Measurements from ENCODE around the gene TGM5. TPM values are rescaled to one million over a fixed set of nuclear protein-coding genes. Genes with fewer than 3 reads are reported as not detected.

TGM5 gene
- total RNA-seq, 1 donor from 2014 or later, result 0.32 TPM

- Histone ChIP-seq H3K27ac (no peak overlapping the region), H3K27me3 (ENCODE audit: low read depth) (no peaks in the 10 kb centered on the region), H3K4me3 (no peak overlapping the region), H3K36me3 (no peaks in the 10 kb centered on the region), H3K9me3 (no peaks in the 10 kb centered on the region), H3K4me1 (no peaks in the 10 kb centered on the region)
- ATAC-seq (no peak), DNase-seq (no peak)
- no peak for TF ChIP-seq CTCF (IDR thresholded peaks at IDR 0.05)
- intact Hi-C loops (cut with DNase I), result no loop called here
Measured at GRCh38 chr15:43237842-43238470, 28.8 kb downstream of the TGM5 start.

- Histone ChIP-seq H3K27me3 (ENCODE audit: low read depth) (no peaks in the 10 kb centered on the region), H3K27ac (no peak overlapping the region), H3K36me3 (no peaks in the 10 kb centered on the region), H3K9me3 (no peaks in the 10 kb centered on the region), H3K4me1 (no peaks in the 10 kb centered on the region), H3K4me3 (no peak overlapping the region)
- ATAC-seq (no peak), DNase-seq (no peak)
- no peak for TF ChIP-seq CTCF (IDR thresholded peaks at IDR 0.05)
- intact Hi-C loops (cut with DNase I), result no loop called here
Measured at GRCh38 chr15:43235536-43235935, 31.2 kb downstream of the TGM5 start.

GRCh38 chr15:43232289-43232874, 34.3 kb downstream of the TGM5 start:
- Histone ChIP-seq H3K36me3 (no peaks in the 10 kb centered on the region), H3K4me3 (no peak overlapping the region), H3K9me3 (no peaks in the 10 kb centered on the region), H3K27ac (no peak overlapping the region), H3K4me1 (no peaks in the 10 kb centered on the region), H3K27me3 (ENCODE audit: low read depth) (no peaks in the 10 kb centered on the region)
- intact Hi-C loops (cut with DNase I), result no loop called here
- no peak for TF ChIP-seq CTCF (IDR thresholded peaks at IDR 0.05)
- ATAC-seq (no peak), DNase-seq (no peak)

GRCh38 chr15:43230640-43231115, 36.0 kb downstream of the TGM5 start:
- no peaks in the 10 kb centered on the region for H3K9me3 ChIP-seq
- no peaks in the 10 kb centered on the region for H3K27me3 ChIP-seq (ENCODE audit: low read depth)
- peak in 1 of 2 donors; percentile 38 for ATAC-seq
- intact Hi-C loops (cut with DNase I), result no loop called here
- DNase-seq, result no peak
- H3K4me1 ChIP-seq, result no peaks in the 10 kb centered on the region
- no peak for TF ChIP-seq CTCF (IDR thresholded peaks at IDR 0.05)
- H3K36me3 ChIP-seq, result no peaks in the 10 kb centered on the region
- no peak overlapping the region for H3K4me3 ChIP-seq
- peak overlapping the region; percentile 53 for H3K27ac ChIP-seq

GRCh38 chr15:43229977-43230376, 36.8 kb downstream of the TGM5 start:
- Histone ChIP-seq H3K4me1 (no peaks in the 10 kb centered on the region), H3K4me3 (no peak overlapping the region), H3K27ac (no peak overlapping the region), H3K9me3 (no peaks in the 10 kb centered on the region), H3K27me3 (ENCODE audit: low read depth) (no peaks in the 10 kb centered on the region), H3K36me3 (no peaks in the 10 kb centered on the region)
- no peak for DNase-seq
- intact Hi-C loops (cut with DNase I), result loop anchor here (10.0 kb wide), 1 partner anchor 55 kb away; no protein-coding TSS in a partner anchor
- ATAC-seq, result no peak
- TF ChIP-seq CTCF (IDR thresholded peaks at IDR 0.05), result no peak
